ELR (cell line): ENCODE data around the gene RGS12.

Source experiments
- DNase-seq: peaks from one replicate; pipeline ENCODE4 v3.0.0-alpha.2; 2015; ENCODE audit warnings: low read depth

The RGS12 gene

DNA sequence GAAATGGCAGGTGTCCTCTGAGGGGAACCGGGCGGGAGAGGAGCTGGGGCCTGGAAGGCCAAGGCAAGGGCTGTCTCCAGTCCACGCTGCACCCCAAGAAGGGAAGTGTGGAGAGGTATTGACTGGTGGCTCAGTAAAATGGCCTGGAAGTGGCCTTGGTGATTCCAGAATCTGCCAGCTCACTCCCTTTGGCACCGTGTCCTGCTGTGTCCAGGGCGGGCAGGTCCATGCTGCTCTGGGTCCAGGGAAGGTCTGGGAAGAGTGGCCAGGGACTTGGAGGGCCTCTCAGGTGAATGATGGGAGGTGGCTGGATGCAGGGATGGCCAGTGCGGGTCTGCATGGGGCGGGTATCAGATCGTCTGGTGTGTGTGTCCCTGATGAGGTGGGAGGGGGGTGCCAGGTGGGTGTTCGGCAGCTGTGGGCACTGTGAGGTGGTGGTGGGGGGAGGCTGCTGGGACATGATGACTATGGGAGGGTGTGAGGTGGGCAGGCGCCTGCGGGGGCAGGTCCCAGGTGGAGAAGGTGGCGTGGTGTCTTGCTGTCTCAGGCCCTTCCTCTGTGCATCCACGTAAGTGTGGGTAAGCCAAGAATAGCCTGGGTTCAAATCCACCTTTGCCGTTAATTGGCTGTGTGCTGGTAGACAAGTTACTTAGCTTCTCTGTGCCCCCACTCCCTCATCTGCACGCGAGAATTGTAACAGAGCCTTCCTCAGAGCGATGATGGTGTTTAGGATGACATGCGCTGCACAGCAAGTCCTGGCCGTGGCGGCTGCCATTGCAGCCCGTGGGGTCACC is 17.7 kb downstream of the RGS12 start:
- DNase-seq: no peak

DNA sequence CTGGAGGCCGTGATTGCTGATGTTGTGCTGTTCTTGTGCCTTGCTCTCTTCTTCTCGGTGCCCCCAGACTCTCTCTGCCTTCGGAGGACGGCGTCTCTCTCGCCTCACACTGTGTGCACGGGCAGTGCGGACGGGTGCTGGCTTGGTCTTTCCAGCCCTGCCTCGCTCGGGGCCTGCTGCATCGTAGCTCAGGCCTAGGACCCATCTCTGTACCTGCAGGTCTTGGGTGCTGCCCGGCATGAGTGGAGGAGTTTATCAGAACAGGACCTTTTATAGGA is 18.2 kb downstream of the RGS12 start:
- DNase-seq: no peak

GRCh38 chr4:3311489-3312171 is 18.8 kb downstream of the RGS12 start:
- DNase-seq: no peak

DNA sequence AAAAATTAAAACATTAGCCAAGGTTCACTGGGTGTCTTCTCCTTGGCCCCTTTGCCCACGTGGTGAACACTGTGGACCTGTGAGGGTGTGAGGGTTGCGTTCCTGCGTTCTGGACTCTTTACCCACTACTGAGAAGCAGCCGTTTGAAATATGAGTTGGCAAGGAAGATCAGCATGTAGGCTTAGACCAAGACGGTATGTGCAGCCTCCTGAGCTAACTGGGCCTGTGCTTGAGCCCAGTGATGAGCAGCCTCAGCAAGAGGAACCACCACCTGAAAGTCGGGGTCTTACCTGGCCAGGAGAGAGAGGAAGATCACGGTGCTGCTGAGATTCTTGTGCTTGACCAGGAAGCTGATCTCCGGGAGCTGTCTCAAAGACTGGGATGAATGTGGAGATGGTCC is 19.5 kb downstream of the RGS12 start:
- no peak for DNase-seq

GRCh38 chr4:3313139-3313538 is 20.3 kb downstream of the RGS12 start:
- DNase-seq: no peak

DNA sequence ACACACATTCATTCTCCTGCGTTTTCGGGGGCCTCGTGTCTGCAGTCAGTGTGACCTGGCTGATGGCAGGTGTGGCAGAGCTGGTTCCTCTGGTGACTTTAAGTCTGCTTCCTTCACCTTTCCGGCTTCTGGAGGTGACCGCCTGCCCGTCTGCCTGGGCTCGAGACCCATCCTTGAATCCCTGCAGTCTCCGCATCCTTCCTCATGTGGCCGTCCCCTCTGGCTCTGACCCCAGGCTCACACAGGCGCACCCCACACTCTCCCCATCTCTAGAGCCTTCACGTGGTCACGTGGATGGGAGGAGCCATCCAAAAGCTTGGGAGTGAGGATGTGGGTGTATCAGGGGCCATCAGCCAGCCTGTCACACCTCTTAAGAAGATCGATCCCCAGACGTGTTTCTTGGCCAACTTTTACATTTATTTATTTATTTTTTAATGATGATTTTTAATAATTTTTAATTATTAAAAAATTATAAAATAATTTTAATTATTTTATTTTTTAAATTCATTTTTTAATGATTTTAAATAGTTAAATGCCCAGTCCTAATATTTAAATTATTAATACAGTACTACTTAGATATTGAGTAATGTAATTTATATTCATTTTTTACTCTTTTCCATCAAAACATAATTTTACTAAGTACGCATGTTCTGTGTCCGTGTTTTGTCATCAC is 20.9 kb downstream of the RGS12 start:
- DNase-seq: no peak

GRCh38 chr4:3314706-3315260 is 22.0 kb downstream of the RGS12 start:
- no peak for DNase-seq

DNA sequence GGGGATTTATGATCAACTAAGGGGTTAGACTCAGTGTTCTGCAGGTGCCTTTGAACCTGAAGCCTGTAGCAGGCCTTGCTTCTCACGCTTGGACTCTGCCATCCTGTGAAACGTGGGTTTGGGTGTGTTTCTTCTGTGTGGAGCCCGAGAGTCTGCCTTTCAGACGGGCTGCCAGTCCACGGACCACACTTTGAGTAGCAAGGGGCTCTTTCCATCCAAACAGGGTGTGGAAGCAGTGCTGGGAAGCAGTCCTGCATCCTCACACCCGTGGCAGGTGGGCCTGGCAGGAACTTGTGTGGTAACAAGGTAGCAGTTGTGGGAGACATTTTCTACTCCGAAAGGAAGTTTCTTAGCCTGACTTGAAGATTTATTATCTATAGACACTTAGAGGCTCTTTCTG is 22.7 kb downstream of the RGS12 start:
- no peak for DNase-seq

GRCh38 chr4:3316146-3316545 is 23.3 kb downstream of the RGS12 start:
- DNase-seq: no peak

- no peak for DNase-seq
These were observed 24.3 kb downstream of the RGS12 start for GRCh38 chr4:3317011-3317655.

DNA sequence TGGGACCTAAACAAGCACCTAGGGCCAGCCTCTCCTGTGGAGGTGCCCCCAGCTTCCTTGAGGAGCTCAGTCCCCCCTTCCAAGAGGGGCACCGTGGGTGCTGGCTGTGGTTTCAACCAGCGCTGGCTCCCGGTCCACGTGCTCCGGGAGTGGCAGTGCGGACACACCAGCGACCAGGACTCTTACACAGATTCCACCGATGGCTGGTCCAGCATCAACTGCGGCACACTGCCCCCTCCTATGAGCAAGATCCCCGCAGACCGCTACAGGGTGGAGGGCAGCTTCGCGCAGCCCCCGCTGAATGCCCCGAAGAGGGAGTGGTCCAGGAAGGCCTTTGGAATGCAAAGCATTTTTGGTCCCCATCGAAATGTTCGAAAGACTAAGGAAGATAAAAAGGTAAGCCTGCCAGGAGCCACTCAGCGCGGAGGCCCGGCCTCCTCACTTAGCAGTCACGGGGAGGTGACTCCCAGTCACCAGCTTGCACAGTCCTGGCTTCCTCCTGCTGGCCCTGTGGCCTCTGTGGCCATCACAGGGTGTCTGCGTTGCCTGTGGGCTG is 24.9 kb downstream of the RGS12 start:
- DNase-seq: no peak

DNA sequence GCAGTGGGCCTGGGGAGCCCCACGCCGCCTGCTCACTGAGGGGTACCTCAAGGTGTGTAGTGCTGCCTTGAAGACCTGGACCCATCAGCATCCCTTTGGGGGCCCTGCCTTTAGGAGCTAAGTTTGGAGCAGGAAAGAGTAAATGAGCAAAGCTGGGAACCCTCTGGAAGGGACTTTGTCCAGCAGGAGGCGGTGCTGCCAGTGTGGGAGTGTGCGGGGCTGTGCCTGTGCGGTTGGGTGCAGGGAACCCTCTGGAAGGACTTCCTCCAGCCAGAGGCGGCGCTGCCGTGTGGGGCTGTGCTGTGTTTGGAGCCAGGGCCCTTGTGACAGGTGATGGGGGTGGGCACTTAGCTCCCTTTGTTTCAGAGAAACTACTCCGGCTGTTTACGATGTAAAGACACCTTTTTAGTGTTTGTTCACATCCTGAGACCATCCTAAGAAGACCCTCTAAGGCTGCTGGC is 25.8 kb downstream of the RGS12 start:
- DNase-seq: no peak

- DNase-seq: no peak
These were observed 27.7 kb downstream of the RGS12 start for GRCh38 chr4:3320361-3321023.

GRCh38 chr4:3321295-3321889 is 28.6 kb downstream of the RGS12 start:
- DNase-seq: no peak

DNA sequence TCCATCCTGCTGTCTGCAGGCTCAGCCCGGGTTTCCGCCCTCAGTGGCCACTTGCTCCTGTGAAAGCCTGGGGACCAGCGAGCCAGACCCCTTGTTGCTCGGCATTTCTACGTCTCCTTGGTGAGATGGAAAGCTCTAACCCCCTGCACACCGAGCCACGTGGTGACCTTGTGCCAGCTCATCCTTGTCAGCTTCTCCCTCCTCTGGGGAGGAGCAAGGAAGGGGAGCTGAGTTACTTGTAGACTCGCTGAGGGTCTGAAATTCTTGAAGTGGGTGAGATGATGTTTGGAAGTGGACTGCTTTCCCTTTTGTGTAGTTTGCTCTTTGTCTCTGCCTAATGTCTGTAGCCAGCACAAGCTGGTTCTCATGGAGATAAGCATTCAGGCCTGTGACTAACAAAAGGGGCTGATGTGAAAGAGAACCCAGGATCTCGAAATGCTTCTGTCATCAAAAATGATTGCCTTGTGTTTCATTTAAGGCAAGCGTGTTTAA is 29.3 kb downstream of the RGS12 start:
- no peak for DNase-seq

- DNase-seq: no peak
These were observed 30.3 kb downstream of the RGS12 start for GRCh38 chr4:3323071-3323481.

DNA sequence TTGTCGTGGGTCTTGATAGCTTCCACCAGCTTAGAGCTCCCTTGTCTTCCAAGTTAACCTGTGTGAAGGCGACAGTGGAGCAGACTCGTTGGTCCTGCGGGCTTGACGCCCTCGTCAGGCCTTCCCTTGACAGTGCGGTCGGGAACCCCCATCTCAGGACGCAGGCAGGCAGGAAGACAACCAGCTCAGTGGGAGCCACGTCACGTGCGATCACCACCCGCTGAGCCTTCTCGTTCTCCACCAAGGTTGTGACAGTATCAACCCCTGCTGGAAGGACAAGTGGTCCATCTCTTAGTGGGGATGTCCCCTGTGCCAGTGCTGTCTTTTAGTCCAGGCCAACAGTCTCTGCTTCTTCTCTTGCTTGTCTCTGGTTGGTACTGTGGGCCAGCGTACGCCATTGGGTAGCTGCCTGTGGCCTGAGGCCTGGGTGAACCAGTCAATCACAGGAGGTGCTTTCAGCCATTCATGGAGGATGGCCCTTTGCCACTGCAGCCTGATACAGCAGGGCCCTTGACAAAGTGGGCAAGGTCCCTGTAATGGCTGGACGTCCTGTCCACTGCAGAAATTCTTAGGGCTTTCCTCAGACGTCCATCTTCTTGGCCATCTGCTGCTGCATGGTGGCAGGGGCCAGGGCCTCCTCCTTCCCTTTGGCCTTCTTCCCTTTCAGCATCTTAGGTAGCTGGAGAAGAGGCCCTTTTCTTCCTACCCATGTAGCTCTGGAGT is 31.4 kb downstream of the RGS12 start:
- DNase-seq: no peak

DNA sequence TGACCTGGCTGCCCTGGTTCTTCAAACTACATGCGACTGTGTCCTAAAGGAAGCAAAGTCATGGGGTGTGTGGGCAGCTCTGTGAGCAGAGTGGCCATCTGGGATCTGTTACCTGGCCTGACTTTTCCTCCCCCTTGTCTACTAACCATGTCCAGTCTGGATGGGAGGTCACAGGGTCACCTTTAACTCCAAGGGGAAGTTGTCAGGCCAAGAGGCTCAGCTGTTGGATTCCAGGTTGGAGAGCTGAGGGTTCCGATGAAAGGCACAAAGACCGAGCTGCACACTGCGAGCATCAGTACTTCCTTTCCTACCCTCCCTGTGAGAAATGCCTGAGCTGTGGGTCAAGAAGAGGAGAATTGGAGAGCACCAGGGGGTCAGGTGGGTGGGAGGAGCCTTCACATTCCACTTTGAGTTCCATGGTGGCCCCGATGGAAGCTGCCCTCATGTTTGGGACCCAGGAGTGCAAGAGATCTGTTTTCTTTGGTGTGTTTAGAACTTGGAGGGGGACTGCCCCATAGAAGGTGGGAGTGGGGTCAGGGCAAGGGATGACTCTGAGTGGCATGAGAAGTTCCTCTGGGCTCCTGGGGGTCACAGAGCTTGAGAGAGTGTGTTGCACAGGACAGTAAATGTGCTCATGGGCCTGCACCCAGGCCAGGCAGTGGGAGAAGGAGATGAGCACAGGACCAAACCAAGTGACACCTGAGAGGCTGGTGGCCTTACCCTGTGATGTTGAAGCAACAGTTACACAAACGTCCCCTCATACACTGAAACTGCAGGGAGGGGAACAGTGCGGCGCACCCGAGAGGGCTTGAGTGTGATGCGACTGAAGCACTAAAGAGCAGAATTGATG is 36.2 kb downstream of the RGS12 start:
- no peak for DNase-seq

- no peak for DNase-seq
These were observed 37.1 kb downstream of the RGS12 start for GRCh38 chr4:3329887-3330286.
